ENCODE measurements around the gene KRTAP20-1.

- TF ChIP-seq CTCF (IDR thresholded peaks at IDR 0.05) (no peak), POLR2AphosphoS2 (conservative IDR thresholded peaks at IDR 0.05; ENCODE audit: low read length) (no peak), POLR2A (IDR thresholded peaks at IDR 0.05; ENCODE audit: low read length) (no peak), SMC3 (IDR thresholded peaks at IDR 0.05) (no peak), FOSL2 (IDR thresholded peaks at IDR 0.05) (no peak), FOSL2 (CRISPR knock-in tag; IDR thresholded peaks at IDR 0.05) (no peak), HOXB13 (CRISPR knock-in tag; IDR thresholded peaks at IDR 0.05; ENCODE audit: low read depth) (no peak), RAD21 (conservative IDR thresholded peaks at IDR 0.05 in 1 of 2, IDR thresholded peaks at IDR 0.05 in 1 of 2) (no peak), BHLHE40 (IDR thresholded peaks at IDR 0.05; ENCODE audit: low read depth, low read length) (no peak), MAZ (IDR thresholded peaks at IDR 0.05; ENCODE audit: borderline replicate concordance, low read depth, low read length) (no peak), MAX (IDR thresholded peaks at IDR 0.05) (no peak), MAFK (IDR thresholded peaks at IDR 0.05; ENCODE audit: partially characterized antibody) (no peak), EP300 (IDR thresholded peaks at IDR 0.05) (no peak), CEBPB (IDR thresholded peaks at IDR 0.05) (no peak), SREBF2 (IDR thresholded peaks at IDR 0.05) (no peak)
Measured at GRCh38 chr21:30577766-30578165, 38.5 kb upstream of the KRTAP20-1 start.

All from A549 (cell line).